HG03457 (cell line): ENCODE data around the gene LRRC26.

Experiments
- ATAC-seq: cut with Tn5 transposase; IDR thresholded peaks from one replicate; pipeline ENCODE4 v1.9.1; 2021; ENCODE audit warnings: moderate number of reproducible peaks; ENCODE audit not compliant: unreplicated experiment

LRRC26 gene

GRCh38 chr9:137169896-137170358 is at the start of gene LRRC26:
Gene LRRC26 (minus strand): TSS chr9:137170051. CDS start chr9:137169943, 108 bp downstream.
- ATAC-seq, result no peak

- ATAC-seq, result no peak
Measured at GRCh38 chr9:137218754-137219271, 49.0 kb upstream of the LRRC26 start.

GRCh38 chr9:137218212-137218753 is 48.4 kb upstream of the LRRC26 start:
- no peak for ATAC-seq

GRCh38 chr9:137217276-137218211 is 47.7 kb upstream of the LRRC26 start:
- no peak for ATAC-seq

DNA sequence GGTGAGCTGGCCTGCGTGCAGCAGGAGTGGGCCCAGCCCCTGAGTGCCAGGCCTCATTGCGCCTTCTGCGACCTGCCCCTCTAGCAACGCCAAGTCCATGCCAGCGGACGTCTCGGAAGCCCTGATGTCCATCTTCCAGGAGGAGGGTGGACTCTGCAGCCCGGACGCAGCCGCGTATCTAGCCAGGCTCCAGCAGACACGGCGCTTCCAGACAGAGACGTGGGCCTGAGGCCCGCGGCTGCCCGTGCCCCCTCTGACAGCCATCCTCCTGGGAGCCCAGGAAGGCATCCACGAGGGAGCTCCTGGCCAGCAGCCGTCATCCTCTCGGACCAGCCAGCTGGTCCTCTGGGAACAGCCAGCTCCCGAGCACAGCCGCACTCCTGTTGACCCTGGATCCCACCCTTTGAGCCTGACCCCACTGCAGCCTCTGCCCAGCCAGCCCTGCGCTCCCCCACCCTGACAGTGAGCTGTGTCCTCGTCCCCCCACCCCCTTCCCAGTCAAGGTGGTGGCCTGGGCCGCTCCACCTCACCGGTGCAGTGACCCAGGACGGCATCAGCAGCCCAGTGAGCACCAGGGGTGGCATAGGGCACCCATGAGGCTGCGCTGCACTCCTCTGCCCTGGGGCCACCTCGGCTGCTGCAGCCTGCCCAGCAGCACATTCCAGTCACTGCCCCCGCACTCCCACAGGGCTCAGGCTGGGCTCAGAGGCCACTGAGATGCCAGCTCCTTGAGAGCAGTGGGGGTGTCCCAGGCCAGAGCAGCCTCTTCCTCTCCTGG is 46.5 kb upstream of the LRRC26 start:
- ATAC-seq, result no peak

GRCh38 chr9:137215196-137215986 is 45.5 kb upstream of the LRRC26 start:
- ATAC-seq, result no peak

- ATAC-seq, result no peak
Measured at GRCh38 chr9:137214620-137215019, 44.8 kb upstream of the LRRC26 start.

GRCh38 chr9:137213160-137214060 is 43.6 kb upstream of the LRRC26 start:
- no peak for ATAC-seq

GRCh38 chr9:137212520-137212919 is 42.7 kb upstream of the LRRC26 start:
- no peak for ATAC-seq

DNA sequence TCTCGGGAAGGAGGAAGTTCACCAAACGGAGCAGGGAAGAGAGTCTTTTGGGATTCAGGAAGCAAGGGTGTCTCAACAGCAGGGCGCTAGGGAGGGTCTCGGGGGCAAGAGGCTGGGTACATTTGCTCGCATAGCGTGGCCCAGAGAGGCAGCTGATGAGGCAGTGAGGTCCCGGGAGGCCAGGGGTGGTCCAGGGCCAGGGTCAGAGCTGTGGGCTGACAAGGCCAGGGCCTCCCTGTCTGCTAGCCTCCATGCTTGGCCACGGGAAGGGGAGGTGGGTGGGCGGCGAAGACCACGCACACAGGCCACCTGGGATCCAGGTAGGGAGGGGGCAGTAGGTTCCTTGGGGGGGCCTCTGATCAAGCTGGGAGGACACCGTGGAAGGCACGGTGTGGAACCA is 41.7 kb upstream of the LRRC26 start:
- ATAC-seq, result no peak

- ATAC-seq, result no peak
Measured at GRCh38 chr9:137206602-137207001, 36.8 kb upstream of the LRRC26 start.

DNA sequence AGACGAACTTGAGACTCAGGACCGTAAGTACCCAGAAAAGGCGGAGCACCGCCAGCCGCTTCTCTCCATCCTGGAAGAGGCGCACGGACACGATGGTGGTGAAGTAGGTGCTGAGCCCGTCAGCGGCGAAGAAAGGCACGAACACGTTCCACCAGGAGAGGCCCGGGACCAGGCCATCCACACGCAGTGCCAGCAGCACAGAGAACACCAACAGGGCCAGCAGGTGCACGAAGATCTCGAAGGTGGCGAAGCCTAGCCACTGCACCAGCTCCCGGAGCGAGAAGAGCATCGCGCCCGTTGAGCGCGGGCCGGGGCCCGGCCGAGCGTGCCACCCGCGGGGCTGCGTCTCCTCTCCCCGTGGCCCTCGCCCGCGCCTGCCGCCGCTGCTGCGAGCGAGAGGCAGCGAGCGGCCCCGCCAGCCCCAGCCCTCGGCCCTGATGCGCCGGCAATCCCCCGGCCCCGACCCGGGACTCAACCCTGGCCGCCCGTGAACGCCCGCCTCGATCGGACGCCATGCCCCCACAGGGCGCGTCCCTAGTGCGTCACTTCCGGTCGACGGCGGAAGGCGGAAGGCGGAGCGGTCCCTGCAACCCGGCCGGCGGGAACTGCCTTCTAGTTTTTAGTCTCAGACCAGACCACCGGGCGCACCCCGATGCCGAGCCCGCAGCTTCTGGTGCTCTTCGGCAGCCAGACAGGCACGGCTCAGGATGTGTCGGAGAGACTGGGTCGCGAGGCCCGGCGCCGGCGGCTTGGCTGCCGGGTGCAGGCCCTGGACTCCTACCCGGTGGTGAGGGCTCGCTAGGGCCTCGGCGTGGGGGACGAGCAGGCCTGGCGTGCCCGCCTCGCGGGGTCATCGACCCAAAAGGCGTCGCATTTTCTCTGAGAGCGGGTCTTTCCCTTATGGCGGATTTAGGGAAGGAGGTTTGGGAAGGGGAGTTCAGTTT is 35.5 kb upstream of the LRRC26 start, which contains the start of the genes NDOR1 and TMEM203:
NDOR1 (plus strand) TSS at position 575 of the 944 bp plus-strand sequence; CDS start at position 653, 78 bp downstream.
TMEM203 (minus strand) TSS at position 523 of the 944 bp plus-strand sequence; CDS start at position 289, 234 bp downstream.
- ATAC-seq, result no peak

GRCh38 chr9:137204731-137205125 is 34.9 kb upstream of the LRRC26 start:
- ATAC-seq, result no peak

DNA sequence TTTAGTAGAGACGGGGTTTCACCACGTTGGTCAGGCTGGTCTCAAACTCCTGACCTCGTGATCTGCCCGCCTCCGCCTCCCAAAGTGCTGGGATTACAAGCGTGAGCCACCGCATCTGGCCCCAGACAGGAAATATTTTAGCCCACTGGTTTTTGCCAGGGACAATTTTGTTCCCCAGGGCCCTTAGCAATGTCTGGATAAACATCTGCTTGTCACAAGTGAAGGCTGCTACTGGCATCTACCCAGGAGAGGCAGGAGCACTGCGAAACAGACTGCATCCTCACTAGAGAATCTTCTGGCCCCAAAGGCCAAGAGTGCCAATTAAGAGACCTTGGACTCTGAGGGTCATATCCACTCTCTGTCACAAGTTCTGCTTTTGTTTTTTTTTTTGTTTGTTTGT is 33.1 kb upstream of the LRRC26 start:
- no peak for ATAC-seq

DNA sequence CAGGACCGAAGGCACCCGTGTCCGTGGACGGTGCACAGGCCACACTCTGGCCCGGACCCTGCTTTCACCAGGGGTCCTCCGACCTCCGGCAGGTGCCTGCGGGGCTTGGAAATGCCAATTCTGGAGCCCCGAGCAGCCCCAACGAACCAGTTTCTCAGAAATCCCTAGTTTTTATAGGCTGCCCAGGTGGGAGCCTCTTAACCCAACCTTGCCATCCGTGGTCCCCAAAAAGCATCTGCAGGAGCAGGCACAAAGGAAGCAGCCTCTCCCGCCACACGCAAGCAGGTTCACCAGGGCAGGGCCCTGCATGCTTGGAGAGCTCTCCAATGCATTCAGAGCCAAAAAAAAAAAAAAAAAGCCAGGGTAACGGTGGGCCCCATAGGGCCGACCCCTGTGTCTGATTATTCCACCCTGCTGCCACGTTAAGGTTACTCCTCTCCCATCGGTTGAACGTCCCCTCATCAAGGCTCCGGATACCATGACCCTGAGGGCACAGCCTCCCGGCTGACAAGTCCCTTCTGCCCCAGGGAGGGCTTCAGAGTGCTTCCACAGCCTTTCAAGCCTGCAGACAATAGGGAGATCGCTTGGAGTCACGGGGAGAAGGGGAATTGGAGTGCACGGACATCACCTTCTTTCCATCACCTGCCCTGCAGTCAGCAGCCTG is 31.5 kb upstream of the LRRC26 start:
- no peak for ATAC-seq

- peak; percentile 67 for ATAC-seq
Measured at GRCh38 chr9:137200311-137201204, 30.7 kb upstream of the LRRC26 start, which contains the start of gene TPRN. Gene TPRN (minus strand): TSS chr9:137200741. CDS start chr9:137200711, 30 bp downstream.
